Measurements from ENCODE around the gene LETM1. TPM values are rescaled to one million over a fixed set of nuclear protein-coding genes. Genes with fewer than 3 reads are reported as not detected.
A peak's percentile ranks its signal among the peaks of the same experiment; 100 is the strongest.

Gene LETM1
- total and polyA plus RNA-seq, 2 of the 13 experiments (the other 11 are each of a cell fraction or from before 2014, with no cell fraction given): 9.7 to 41.6 TPM

- peak; percentile 99 for TF ChIP-seq ZNF142 (CRISPR knock-in tag; IDR thresholded peaks at IDR 0.05)
- no peak for TF ChIP-seq ZC3H13 (CRISPR knock-in tag; IDR thresholded peaks at IDR 0.05)
- peak; percentile 53 for TF ChIP-seq ZNF563 (CRISPR knock-in tag; IDR thresholded peaks at IDR 0.05)
- peak; percentile 54 for TF ChIP-seq AGO2 (optimal IDR thresholded peaks at IDR 0.05; ENCODE audit: low read depth, low read length)
- 0 out of 2 replicates have a peak, but pooled peaks have one; percentile 36 for TF ChIP-seq MXD3 (CRISPR knock-in tag; IDR thresholded peaks at IDR 0.05)
- peak; percentile 49 for TF ChIP-seq ASH2L (IDR thresholded peaks at IDR 0.05; ENCODE audit: insufficient read length, low read depth, low read length)
- 0 out of 2 replicates have a peak, but pooled peaks have one; percentile 27 for TF ChIP-seq SALL2 (CRISPR knock-in tag; IDR thresholded peaks at IDR 0.05)
- 0 out of 2 replicates have a peak, but pooled peaks have one; percentile 11 for TF ChIP-seq ZSCAN21 (CRISPR knock-in tag; IDR thresholded peaks at IDR 0.05; ENCODE audit: borderline replicate concordance)
- TF ChIP-seq RBM39 (IDR thresholded peaks at IDR 0.05; ENCODE audit: low read depth, low read length, poor library complexity, severe bottlenecking): peak; percentile 42
- TF ChIP-seq MYC (CRISPR knock-in tag; IDR thresholded peaks at IDR 0.05; ENCODE audit: borderline replicate concordance): 0 out of 2 replicates have a peak, but pooled peaks have one; percentile 29
- TF ChIP-seq ZNF225 (CRISPR knock-in tag; IDR thresholded peaks at IDR 0.05): 0 out of 2 replicates have a peak, but pooled peaks have one; percentile 39
- TF ChIP-seq PAWR (CRISPR knock-in tag; IDR thresholded peaks at IDR 0.05; ENCODE audit: borderline replicate concordance): no peak
- 0 out of 2 replicates have a peak, but pooled peaks have one; percentile 10 for TF ChIP-seq SALL1 (CRISPR knock-in tag; IDR thresholded peaks at IDR 0.05)
- no peak for TF ChIP-seq ZNF619 (CRISPR knock-in tag; IDR thresholded peaks at IDR 0.05)
- no peak for TF ChIP-seq SIN3B (IDR thresholded peaks at IDR 0.05; ENCODE audit: low read length)
- TF ChIP-seq ZBTB7A (CRISPR knock-in tag; IDR thresholded peaks at IDR 0.05): 0 out of 2 replicates have a peak, but pooled peaks have one; percentile 50
- TF ChIP-seq ZBTB7B (CRISPR knock-in tag; IDR thresholded peaks at IDR 0.05): peak; percentile 25; the same call in 1 of the 2 replicates
- TF ChIP-seq KDM4B (CRISPR knock-in tag; IDR thresholded peaks at IDR 0.05): no peak
- 0 out of 2 replicates have a peak, but pooled peaks have one; percentile 76 for TF ChIP-seq GLMP (CRISPR knock-in tag; IDR thresholded peaks at IDR 0.05; ENCODE audit: borderline replicate concordance)
- peak; percentile 7; the same call in 1 of the 2 replicates for TF ChIP-seq MEIS1 (CRISPR knock-in tag; IDR thresholded peaks at IDR 0.05; ENCODE audit: borderline replicate concordance)
- no peak for TF ChIP-seq NR1H2 (CRISPR knock-in tag; IDR thresholded peaks at IDR 0.05; ENCODE audit: borderline replicate concordance, low read depth)
These were observed 454 bp downstream of the LETM1 start (continued) for GRCh38 chr4:1855333-1856070.
